GM19238 (cell line): ENCODE results near the gene JPH3.

ENCODE experiments used
- DNase-seq: peaks from one replicate; pipeline ENCODE4 v3.0.0; 2011; ENCODE audit warnings: low spot score; ENCODE audit not compliant: insufficient read length

Gene JPH3

GRCh38 chr16:87626401-87626800 is 24.1 kb downstream of the JPH3 start:
- no peak for DNase-seq

GRCh38 chr16:87626905-87627304 is 24.6 kb downstream of the JPH3 start:
- no peak for DNase-seq

- DNase-seq, result no peak
Observed at GRCh38 chr16:87627542-87628245, 25.4 kb downstream of the JPH3 start.

GRCh38 chr16:87628246-87628923 is 26.1 kb downstream of the JPH3 start:
- DNase-seq, result no peak

- DNase-seq, result no peak
Observed at GRCh38 chr16:87628940-87629339, 26.6 kb downstream of the JPH3 start.

GRCh38 chr16:87631067-87631466 is 28.8 kb downstream of the JPH3 start:
- no peak for DNase-seq

GRCh38 chr16:87634411-87634810 is 32.1 kb downstream of the JPH3 start:
- DNase-seq, result no peak

GRCh38 chr16:87635541-87636049 is 33.3 kb downstream of the JPH3 start:
- peak; percentile 78 for DNase-seq

GRCh38 chr16:87636050-87636684 is 33.9 kb downstream of the JPH3 start:
- peak; percentile 84 for DNase-seq

GRCh38 chr16:87636741-87637140 is 34.4 kb downstream of the JPH3 start:
- DNase-seq, result no peak

- no peak for DNase-seq
Observed at GRCh38 chr16:87637357-87637756, 35.0 kb downstream of the JPH3 start.

GRCh38 chr16:87638736-87639135 is 36.4 kb downstream of the JPH3 start:
- no peak for DNase-seq

GRCh38 chr16:87641721-87642120 is 39.4 kb downstream of the JPH3 start:
- no peak for DNase-seq

GRCh38 chr16:87642491-87642890 is 40.2 kb downstream of the JPH3 start:
- DNase-seq, result no peak

GRCh38 chr16:87644186-87644585 is 41.9 kb downstream of the JPH3 start:
- no peak for DNase-seq

GRCh38 chr16:87644596-87644995 is 42.3 kb downstream of the JPH3 start:
- DNase-seq, result no peak

GRCh38 chr16:87645802-87646201 is 43.5 kb downstream of the JPH3 start:
- DNase-seq, result no peak

GRCh38 chr16:87647431-87648185 is 45.3 kb downstream of the JPH3 start:
- DNase-seq, result no peak

GRCh38 chr16:87648236-87648635 is 45.9 kb downstream of the JPH3 start:
- no peak for DNase-seq

GRCh38 chr16:87648698-87649487 is 46.6 kb downstream of the JPH3 start:
- DNase-seq, result no peak

- no peak for DNase-seq
Observed at GRCh38 chr16:87652386-87652785, 50.1 kb downstream of the JPH3 start.
